Neural progenitor cell (in vitro differentiated cells): ENCODE measurements around the gene PTX3. TPM values are rescaled to one million over a fixed set of nuclear protein-coding genes. Genes with fewer than 3 reads are reported as not detected.

Experiments used
- DNase-seq: peaks from one replicate; pipeline ENCODE4 v3.0.0-alpha.2; 2016; ENCODE audit warnings: low spot score
- H2AFZ ChIP-seq: fragments of 200-600 bp; sonication (generic); replicated peaks from 2 replicates; pipeline ENCODE4 v1.6.1; 2016; ENCODE audit warnings: antibody characterized with exemption
- H3F3A ChIP-seq: fragments of 200-600 bp; sonication (generic); 2 replicates; pipeline ENCODE4 v1.6.1; 2016; ENCODE audit warnings: antibody characterized with exemption, low read depth
- H3K27ac ChIP-seq: fragments of 200-600 bp; sonication (generic); 2 replicates; pipeline ENCODE4 v1.5.1; 2016; ENCODE audit warnings: mild to moderate bottlenecking
- H3K27me3 ChIP-seq: fragments of 200-600 bp; sonication (generic); 2 replicates; pipeline ENCODE4 v1.6.1; 2016; ENCODE audit warnings: mild to moderate bottlenecking, moderate library complexity
- H3K36me3 ChIP-seq: fragments of 200-600 bp; sonication (generic); 2 replicates; pipeline ENCODE4 v1.5.1; 2016
- H3K4me1 ChIP-seq: fragments of 200-600 bp; sonication (generic); 2 replicates; pipeline ENCODE4 v1.6.1; 2016; ENCODE audit warnings: mixed run types
- H3K4me2 ChIP-seq: fragments of 200-600 bp; sonication (generic); 2 replicates; pipeline ENCODE4 v1.6.1; 2016
- H3K4me3 ChIP-seq: fragments of 200-600 bp; sonication (generic); 2 replicates; pipeline ENCODE4 v1.5.1; 2016
- H3K79me2 ChIP-seq: fragments of 200-600 bp; sonication (generic); 2 replicates; pipeline ENCODE4 v1.6.1; 2016; ENCODE audit warnings: low read depth
- H3K9ac ChIP-seq: fragments of 200-600 bp; sonication (generic); 2 replicates; pipeline ENCODE4 v1.6.1; 2016
- H3K9me3 ChIP-seq: fragments of 200-600 bp; sonication (generic); 2 replicates; pipeline ENCODE4 v1.5.1; 2016; ENCODE audit warnings: low read depth
- H4K20me1 ChIP-seq: fragments of 200-600 bp; sonication (generic); 2 replicates; pipeline ENCODE4 v1.6.1; 2016; ENCODE audit warnings: low read depth
- H3K27ac Mint-ChIP-seq: 3 replicates; pipeline ENCODE4 v1.8.0; 2021; ENCODE audit warnings: mixed read lengths
- H3K27me3 Mint-ChIP-seq: 2 replicates; pipeline ENCODE4 v1.8.0; 2022; ENCODE audit warnings: low read depth, mild to moderate bottlenecking, inconsistent platforms, moderate library complexity, mixed read lengths; ENCODE audit not compliant: insufficient read depth
- H3K36me3 Mint-ChIP-seq: 3 replicates; pipeline ENCODE4 v1.8.0; 2021; ENCODE audit warnings: mixed read lengths
- H3K4me1 Mint-ChIP-seq: 3 replicates; pipeline ENCODE4 v1.8.0; 2021; ENCODE audit warnings: mixed read lengths
- H3K4me3 Mint-ChIP-seq: 3 replicates; pipeline ENCODE4 v1.8.0; 2021; ENCODE audit warnings: mild to moderate bottlenecking, moderate library complexity, mixed read lengths
- H3K9me3 Mint-ChIP-seq: 3 replicates; pipeline ENCODE4 v1.8.0; 2020; ENCODE audit warnings: mixed read lengths
- CTCF ChIP-seq: fragments of 200-600 bp; sonication (generic); IDR thresholded peaks from 2 replicates; pipeline ENCODE4 v1.5.1; 2017; ENCODE audit warnings: antibody characterized with exemption, mild to moderate bottlenecking
- EZH2 ChIP-seq: fragments of 200-600 bp; sonication (generic); IDR thresholded peaks from 2 replicates; pipeline ENCODE4 v1.6.1; 2017; ENCODE audit warnings: antibody characterized with exemption, mild to moderate bottlenecking, moderate library complexity
- EZH2phosphoT487 ChIP-seq: fragments of 200-600 bp; sonication (generic); IDR thresholded peaks from 2 replicates; pipeline ENCODE4 v1.6.1; 2017; ENCODE audit warnings: antibody characterized with exemption
- total RNA-seq: library from RNA; depleted of rRNA; stranded (reverse); fragments of >200 nt; gene quantifications from 2 replicates; pipeline ENCODE4 v1.2.3, GENCODE V29; 2015; ENCODE audit warnings: low replicate concordance

PTX3 gene
- total RNA-seq, 1 donor from 2014 or later, result 9.0 TPM

- no peak overlapping the region for H3K9ac ChIP-seq
- H3K4me3 ChIP-seq, result no peak overlapping the region
- no peaks in the 10 kb centered on the region for H3K4me1 ChIP-seq
- Mint-ChIP-seq H3K4me1 (no peaks in the 10 kb centered on the region), H3K4me3 (no peak overlapping the region), H3K27ac (no peak overlapping the region), H3K27me3 (no peaks in the 10 kb centered on the region), H3K9me3 (peaks cover 39% of the 10 kb centered on the region), H3K36me3 (peaks cover 33% of the 10 kb centered on the region)
- no peak overlapping the region for H3K4me2 ChIP-seq
- H3K27ac ChIP-seq, result no peak overlapping the region
- H2AFZ ChIP-seq, result no peak overlapping the region
- H3K79me2 ChIP-seq, result no peaks in the 10 kb centered on the region
- no peak for TF ChIP-seq EZH2phosphoT487
- H3K27me3 ChIP-seq, result no peaks in the 10 kb centered on the region
- no peaks in the 10 kb centered on the region for H4K20me1 ChIP-seq
- no peak for DNase-seq
- H3K36me3 ChIP-seq, result no peaks in the 10 kb centered on the region
- no peaks in the 10 kb centered on the region for H3K9me3 ChIP-seq
- H3F3A ChIP-seq, result no peaks in the 10 kb centered on the region
Observed at GRCh38 chr3:157394411-157394810, 42.2 kb upstream of the PTX3 start.

GRCh38 chr3:157398598-157398997 is 38.1 kb upstream of the PTX3 start:
- Histone ChIP-seq H3K27me3 (no peaks in the 10 kb centered on the region), H3K36me3 (no peaks in the 10 kb centered on the region), H3K4me3 (no peak overlapping the region), H3K9me3 (no peaks in the 10 kb centered on the region), H4K20me1 (no peaks in the 10 kb centered on the region), H3K4me2 (no peak overlapping the region), H3K79me2 (no peaks in the 10 kb centered on the region), H3F3A (no peaks in the 10 kb centered on the region), H3K27ac (no peak overlapping the region), H2AFZ (no peak overlapping the region), H3K9ac (no peak overlapping the region), H3K4me1 (peaks cover 25% of the 10 kb centered on the region)
- peaks cover 12% of the 10 kb centered on the region for H3K36me3 Mint-ChIP-seq
- no peak overlapping the region for H3K27ac Mint-ChIP-seq
- no peak for TF ChIP-seq CTCF
- TF ChIP-seq EZH2, result no peak
- TF ChIP-seq EZH2phosphoT487, result no peak
- H3K27me3 Mint-ChIP-seq, result no peaks in the 10 kb centered on the region
- H3K4me3 Mint-ChIP-seq, result no peak overlapping the region
- DNase-seq, result no peak
- H3K9me3 Mint-ChIP-seq, result peaks cover 21% of the 10 kb centered on the region
- H3K4me1 Mint-ChIP-seq, result peaks cover 11% of the 10 kb centered on the region

- no peaks in the 10 kb centered on the region for H3K27me3 Mint-ChIP-seq
- H3K27me3 ChIP-seq, result no peaks in the 10 kb centered on the region
- no peak overlapping the region for H3K4me3 Mint-ChIP-seq
- no peak overlapping the region for H3K9ac ChIP-seq
- no peak overlapping the region for H3K4me3 ChIP-seq
- H3K9me3 Mint-ChIP-seq, result no peaks in the 10 kb centered on the region
- no peak overlapping the region for H3K27ac Mint-ChIP-seq
- H3K36me3 ChIP-seq, result no peaks in the 10 kb centered on the region
- no peaks in the 10 kb centered on the region for H3F3A ChIP-seq
- no peak overlapping the region for H2AFZ ChIP-seq
- TF ChIP-seq CTCF (no peak), EZH2 (no peak), EZH2phosphoT487 (no peak)
- no peak overlapping the region for H3K27ac ChIP-seq
- peaks cover 3% of the 10 kb centered on the region for H3K36me3 Mint-ChIP-seq
- no peak for DNase-seq
- no peaks in the 10 kb centered on the region for H3K79me2 ChIP-seq
- H3K9me3 ChIP-seq, result no peaks in the 10 kb centered on the region
- H3K4me1 Mint-ChIP-seq, result peaks cover 11% of the 10 kb centered on the region
- no peak overlapping the region for H3K4me2 ChIP-seq
- peaks cover 25% of the 10 kb centered on the region for H3K4me1 ChIP-seq
- H4K20me1 ChIP-seq, result no peaks in the 10 kb centered on the region
Observed at GRCh38 chr3:157404381-157404780, 32.3 kb upstream of the PTX3 start.

GRCh38 chr3:157405457-157405856 is 31.2 kb upstream of the PTX3 start:
- H3K27ac Mint-ChIP-seq, result no peak overlapping the region
- Histone ChIP-seq H3K27ac (no peak overlapping the region), H4K20me1 (no peaks in the 10 kb centered on the region), H3K36me3 (no peaks in the 10 kb centered on the region), H3K9me3 (no peaks in the 10 kb centered on the region), H3K79me2 (no peaks in the 10 kb centered on the region), H3K4me2 (no peak overlapping the region), H3K4me1 (peaks cover 19% of the 10 kb centered on the region), H3F3A (no peaks in the 10 kb centered on the region), H3K4me3 (no peak overlapping the region), H3K27me3 (no peaks in the 10 kb centered on the region), H2AFZ (no peak overlapping the region), H3K9ac (no peak overlapping the region)
- no peak overlapping the region for H3K4me3 Mint-ChIP-seq
- no peaks in the 10 kb centered on the region for H3K27me3 Mint-ChIP-seq
- no peaks in the 10 kb centered on the region for H3K9me3 Mint-ChIP-seq
- DNase-seq, result no peak
- peaks cover 8% of the 10 kb centered on the region for H3K4me1 Mint-ChIP-seq
- no peak for TF ChIP-seq CTCF
- TF ChIP-seq EZH2, result no peak
- no peak for TF ChIP-seq EZH2phosphoT487
- H3K36me3 Mint-ChIP-seq, result peaks cover 6% of the 10 kb centered on the region
